Measurements from ENCODE around the gene NKX6-2.

The NKX6-2 gene

DNA sequence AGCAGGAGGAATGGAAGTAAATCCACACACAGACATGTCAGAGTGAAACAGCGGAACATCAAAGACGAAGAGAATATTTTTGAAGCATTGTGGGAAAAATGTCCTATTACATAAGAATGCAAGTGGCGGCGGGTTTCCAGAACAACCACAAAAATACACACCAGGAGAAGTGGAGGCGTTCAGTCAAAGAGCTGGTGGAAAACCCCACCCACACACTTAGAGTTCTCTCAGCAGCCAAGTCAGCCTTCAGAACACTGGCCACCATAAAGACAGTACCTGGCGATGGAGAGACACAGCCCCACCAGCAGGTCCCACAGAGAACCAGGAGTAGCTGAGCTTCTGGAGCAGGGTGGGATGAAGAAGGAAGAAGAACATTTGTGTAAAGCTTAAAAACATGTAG is 23.7 kb downstream of the NKX6-2 start:
- DNase-seq (ENCODE audit: low read depth in 2 of 3, low spot score in 1 of 3), result no peak

- no peak for DNase-seq (ENCODE audit: low read depth in 2 of 3, low spot score in 1 of 3)
Measured at GRCh38 chr10:132761395-132762060, 24.4 kb downstream of the NKX6-2 start.

GRCh38 chr10:132758865-132759264 is 27.1 kb downstream of the NKX6-2 start:
- DNase-seq (ENCODE audit: low read depth in 2 of 3, low spot score in 1 of 3), result no peak

- DNase-seq (ENCODE audit: low read depth in 2 of 3, low spot score in 1 of 3), result no peak
Measured at GRCh38 chr10:132757171-132757570, 28.8 kb downstream of the NKX6-2 start.

GRCh38 chr10:132756591-132756990 is 29.4 kb downstream of the NKX6-2 start:
- no peak for DNase-seq (ENCODE audit: low read depth in 2 of 3, low spot score in 1 of 3)

DNA sequence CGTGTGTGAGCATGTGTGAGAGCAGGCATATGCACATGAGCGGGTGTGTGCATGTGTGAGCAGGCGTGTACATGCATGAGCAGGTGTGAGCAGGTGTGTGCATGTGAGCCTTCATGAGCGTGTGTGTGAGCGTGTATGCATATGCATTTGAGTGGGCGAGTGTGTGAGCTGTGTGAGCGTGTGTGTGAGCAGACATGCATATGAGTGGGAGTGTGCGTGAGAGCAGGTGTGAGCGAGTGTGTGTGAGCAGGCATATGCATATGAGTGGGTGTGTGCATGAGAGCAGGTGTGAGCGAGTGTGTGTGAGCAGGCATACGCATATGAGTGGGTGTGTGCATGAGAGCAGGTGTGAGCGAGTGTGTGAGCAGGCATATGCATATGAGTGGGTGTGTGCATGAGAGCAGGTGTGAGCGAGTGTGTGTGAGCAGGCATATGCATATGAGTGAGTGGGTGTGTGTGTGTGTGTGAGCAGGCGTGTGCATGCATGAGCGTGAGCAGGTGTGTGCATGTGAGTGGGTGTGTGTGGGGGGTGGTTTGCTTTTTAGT is 30.7 kb downstream of the NKX6-2 start:
- DNase-seq (ENCODE audit: low read depth in 2 of 3, low spot score in 1 of 3), result no peak

- no peak for DNase-seq (ENCODE audit: low read depth in 2 of 3, low spot score in 1 of 3)
Measured at GRCh38 chr10:132754071-132754470, 31.9 kb downstream of the NKX6-2 start.

DNA sequence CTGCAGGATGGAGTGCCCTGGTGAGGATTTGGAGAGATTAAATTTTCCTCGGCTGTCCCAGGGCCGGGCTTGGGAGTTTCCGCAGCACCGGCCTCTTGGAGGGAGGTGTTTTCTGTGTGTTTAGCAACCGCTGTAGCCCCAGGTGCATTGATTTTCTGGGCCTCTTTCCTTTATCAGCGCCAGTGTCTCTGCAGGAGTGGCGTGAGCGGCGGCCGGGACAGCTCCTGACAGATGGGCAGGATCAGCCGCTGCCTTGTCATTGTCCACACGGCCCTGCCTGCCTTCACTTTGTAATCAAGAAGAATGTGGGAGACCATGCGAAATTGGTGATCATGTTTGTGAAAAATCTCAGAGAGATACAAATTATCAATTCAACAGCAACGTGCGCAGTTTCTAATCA is 32.4 kb downstream of the NKX6-2 start:
- no peak for DNase-seq (ENCODE audit: low read depth in 2 of 3, low spot score in 1 of 3)

GRCh38 chr10:132752961-132753360 is 33.0 kb downstream of the NKX6-2 start:
- no peak for DNase-seq (ENCODE audit: low read depth in 2 of 3, low spot score in 1 of 3)

- DNase-seq (ENCODE audit: low read depth in 2 of 3, low spot score in 1 of 3), result no peak
Measured at GRCh38 chr10:132752378-132752777, 33.6 kb downstream of the NKX6-2 start.

DNA sequence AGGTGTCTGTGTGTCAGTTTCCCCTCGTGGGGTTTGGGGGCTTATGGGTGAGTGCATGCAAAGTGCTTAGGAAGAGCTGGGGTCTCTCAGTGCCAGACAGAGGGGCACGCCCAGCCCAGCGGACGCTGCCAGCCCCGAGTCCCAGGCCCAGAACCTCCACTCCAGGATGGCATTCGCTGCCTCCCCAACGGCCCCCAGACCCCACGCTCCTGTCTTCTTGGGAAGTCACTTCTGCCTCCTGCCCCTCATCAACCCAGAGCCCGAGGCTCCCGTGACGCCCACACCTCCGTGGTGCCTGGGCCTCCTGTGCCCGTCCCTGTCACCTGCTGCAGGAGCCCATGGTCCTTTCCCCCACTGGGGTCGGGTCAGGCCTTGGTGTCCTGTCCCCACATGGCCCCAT is 35.0 kb downstream of the NKX6-2 start:
- DNase-seq (ENCODE audit: low read depth in 2 of 3, low spot score in 1 of 3), result no peak

GRCh38 chr10:132749371-132749795 is 36.6 kb downstream of the NKX6-2 start:
- DNase-seq (ENCODE audit: low read depth in 2 of 3, low spot score in 1 of 3), result no peak

- no peak for DNase-seq (ENCODE audit: low read depth in 2 of 3, low spot score in 1 of 3)
Measured at GRCh38 chr10:132748545-132749370, 37.2 kb downstream of the NKX6-2 start.

DNA sequence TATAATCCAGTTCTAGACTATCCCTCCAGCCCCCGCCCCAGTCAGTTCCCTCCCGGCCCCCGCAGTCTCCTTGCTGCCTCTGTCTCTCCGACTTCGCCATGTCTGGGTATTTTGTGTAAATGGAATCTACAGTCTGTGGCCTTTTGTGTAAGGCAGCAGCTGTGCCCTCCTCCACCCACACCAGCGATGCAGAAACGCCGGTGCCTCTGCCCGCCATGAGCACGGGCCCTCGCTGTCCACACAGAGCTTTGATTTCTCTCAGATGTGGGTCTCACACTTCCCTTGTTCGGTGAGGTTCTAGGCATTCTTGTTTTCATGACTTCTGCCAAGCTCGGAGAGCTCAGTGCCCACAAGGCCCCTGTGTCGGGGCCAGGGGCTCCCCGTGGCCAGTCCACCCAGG is 37.8 kb downstream of the NKX6-2 start:
- no peak for DNase-seq (ENCODE audit: low read depth in 2 of 3, low spot score in 1 of 3)

DNA sequence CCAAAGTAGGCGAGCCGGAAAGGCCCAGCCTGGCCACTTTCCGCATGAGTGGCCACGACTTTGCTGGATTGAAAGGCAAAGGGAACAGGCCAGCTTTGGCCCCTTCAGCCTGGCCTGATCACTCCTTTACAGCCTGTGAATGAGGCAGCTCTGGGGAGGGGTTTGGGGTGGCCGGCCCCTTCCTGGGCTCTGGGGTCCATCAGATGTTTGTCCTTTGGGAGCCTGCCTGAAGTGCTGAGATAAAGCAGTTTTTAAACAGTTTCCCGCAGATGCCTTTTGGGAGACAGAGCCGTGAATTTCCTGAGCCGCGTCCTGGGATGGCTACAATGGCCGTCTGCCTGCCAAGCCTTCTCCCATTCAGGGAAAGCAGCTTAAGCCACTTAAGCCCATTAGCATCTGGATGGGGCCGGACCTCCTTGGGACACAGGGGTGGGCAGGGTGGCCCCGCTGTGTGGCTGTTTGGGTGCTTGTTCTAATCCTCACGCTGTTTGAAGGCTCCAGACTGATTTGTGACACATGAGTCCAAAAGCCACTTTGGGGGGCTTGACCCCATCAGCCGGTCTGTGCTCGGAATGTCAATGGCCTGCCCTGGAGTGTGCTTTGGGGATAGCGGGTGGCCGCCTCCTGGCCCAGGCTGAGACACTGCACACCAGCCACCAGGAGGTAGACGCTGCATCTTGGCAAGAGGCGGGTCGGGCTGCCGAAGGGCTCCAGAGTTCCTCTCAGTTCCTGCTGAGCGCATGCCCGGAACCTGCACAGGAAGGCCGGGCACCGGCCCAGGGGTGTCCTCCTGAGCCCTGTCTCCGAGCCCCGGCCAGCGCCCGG is 38.9 kb downstream of the NKX6-2 start:
- no peak for DNase-seq (ENCODE audit: low read depth in 2 of 3, low spot score in 1 of 3)

DNA sequence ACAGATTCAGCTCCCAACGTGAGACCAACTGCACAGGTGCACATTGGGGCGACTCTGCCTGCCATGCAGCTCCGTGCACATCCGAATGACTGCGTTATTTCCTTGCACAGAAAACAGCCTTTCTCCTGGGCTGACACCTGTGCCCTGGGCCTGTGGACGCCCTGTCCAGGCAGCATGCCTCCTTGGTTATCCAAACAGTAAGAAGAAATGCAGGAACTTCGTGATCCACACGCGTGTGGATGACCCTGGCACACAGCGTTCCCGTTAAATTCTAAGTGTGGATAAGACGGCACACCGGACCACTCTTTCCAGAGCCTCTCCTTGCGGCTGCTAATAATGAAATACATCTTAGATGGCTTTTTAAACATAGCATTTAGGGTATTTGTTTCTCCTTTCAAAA is 39.6 kb downstream of the NKX6-2 start:
- no peak for DNase-seq (ENCODE audit: low read depth in 2 of 3, low spot score in 1 of 3)

DNA sequence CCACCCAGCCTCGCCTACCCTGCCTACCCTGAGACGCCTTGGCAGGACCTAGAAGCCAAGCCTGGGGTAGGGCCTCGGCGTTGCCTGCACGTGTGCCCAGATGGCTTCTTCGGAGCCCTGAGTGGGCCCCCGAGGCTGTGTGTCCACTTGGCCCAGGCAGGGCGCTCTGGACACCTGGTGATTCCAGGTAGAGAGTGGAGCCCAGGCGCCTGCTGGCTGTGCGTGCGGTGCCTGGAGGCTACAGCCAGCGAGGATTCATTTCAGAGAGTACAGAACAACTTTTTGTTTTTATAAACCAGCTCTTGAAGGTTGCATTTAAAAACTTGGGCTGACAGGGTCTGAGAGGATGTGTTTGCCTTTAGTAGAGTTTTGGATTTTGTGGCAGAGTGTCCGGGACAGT is 40.0 kb downstream of the NKX6-2 start:
- DNase-seq (ENCODE audit: low read depth in 2 of 3, low spot score in 1 of 3), result no peak

DNA sequence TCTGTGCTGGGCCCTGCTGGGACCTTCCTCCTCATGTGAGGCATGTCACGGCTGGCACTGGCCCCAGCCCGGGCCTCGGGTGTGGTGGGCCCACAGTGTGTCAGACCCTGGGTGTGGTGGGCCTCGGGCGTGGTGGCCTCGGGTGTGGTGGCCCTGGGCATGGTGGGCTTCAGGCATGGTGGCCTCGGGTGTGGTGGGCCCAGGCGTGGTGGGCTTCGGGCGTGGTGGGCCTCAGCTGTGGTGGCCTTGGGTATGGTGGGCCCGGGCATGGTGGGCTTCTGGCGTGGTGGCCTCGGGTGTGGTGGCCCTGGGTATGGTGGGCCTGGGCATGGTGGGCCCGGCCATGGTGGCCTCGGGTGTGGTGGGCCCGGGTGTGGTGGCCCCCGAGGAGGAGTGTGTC is 40.4 kb downstream of the NKX6-2 start:
- no peak for DNase-seq (ENCODE audit: low read depth in 2 of 3, low spot score in 1 of 3)

DNA sequence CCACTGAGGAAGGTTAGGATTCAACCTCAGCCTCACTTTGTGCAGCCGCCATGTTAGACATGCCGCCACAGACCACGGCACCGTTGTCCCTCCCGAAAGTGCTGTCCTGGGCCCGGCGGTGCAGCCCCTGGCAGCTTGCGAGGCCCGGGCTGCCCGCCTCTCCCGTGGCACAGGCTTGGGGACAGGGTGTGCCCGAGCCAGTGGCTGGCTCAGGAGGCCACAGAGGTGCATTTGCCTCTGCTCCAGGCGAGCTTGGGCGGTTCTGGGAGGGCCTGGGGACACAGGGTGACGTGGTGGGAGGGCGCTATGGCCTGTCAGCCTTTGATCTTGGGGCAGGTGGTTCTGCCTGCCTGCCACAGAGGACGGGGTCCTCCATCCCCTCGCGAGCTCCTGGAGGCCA is 41.1 kb downstream of the NKX6-2 start:
- DNase-seq (ENCODE audit: low read depth in 2 of 3, low spot score in 1 of 3), result no peak

GRCh38 chr10:132743925-132744490 is 41.9 kb downstream of the NKX6-2 start:
- no peak for DNase-seq (ENCODE audit: low read depth in 2 of 3, low spot score in 1 of 3)
